H1 (cell line): ENCODE results near the gene RGS17. TPM values are rescaled to one million over a fixed set of nuclear protein-coding genes. Genes with fewer than 3 reads are reported as not detected.

Experiments used
- ASH2L ChIP-seq: fragments of 200-600, 300-600 bp; sonication (generic); IDR thresholded peaks from one replicate; pipeline ENCODE4 v1.7.1; 2017; ENCODE audit warnings: low read length
- BCL11A ChIP-seq, 2 experiments: IDR thresholded peaks; one replicate each; pipeline ENCODE4 v1.6.1; 2011; ENCODE audit warnings: low read depth in 2 of 2, low read length in 2 of 2, mild to moderate bottlenecking in 2 of 2
- CHD7 ChIP-seq: fragments of 300-600 bp; sonication (generic); IDR thresholded peaks from 2 replicates; pipeline ENCODE4 v1.7.1; 2012; ENCODE audit warnings: low read length, moderate library complexity, mild to moderate bottlenecking, inconsistent platforms; ENCODE audit not compliant: insufficient replicate concordance
- GABPA ChIP-seq: IDR thresholded peaks from 2 replicates; pipeline ENCODE4 v1.6.1; 2011; ENCODE audit warnings: mild to moderate bottlenecking, low read length, moderate library complexity, borderline replicate concordance; ENCODE audit not compliant: insufficient read depth
- HDAC6 ChIP-seq: IDR thresholded peaks from one replicate; pipeline ENCODE4 v1.7.1; 2012; ENCODE audit warnings: low read depth, mild to moderate bottlenecking, inconsistent platforms, low read length, moderate library complexity
- JUN ChIP-seq: IDR thresholded peaks from 2 replicates; pipeline ENCODE4 v1.6.1; 2011; ENCODE audit warnings: low read depth, mild to moderate bottlenecking, improper control_type of control experiment, low read length
- KDM1A ChIP-seq: fragments of 200-600, 300-600 bp; sonication (generic); IDR thresholded peaks from 2 replicates; pipeline ENCODE4 v1.7.1; 2016; ENCODE audit warnings: mild to moderate bottlenecking, low read length, borderline replicate concordance
- SIN3A ChIP-seq, 2 experiments: IDR thresholded peaks in 1 of 2; conservative IDR thresholded peaks in 1 of 2; 2 replicates each; pipeline ENCODE4 v1.6.1; 2011 to 2012; ENCODE audit warnings: low read length in 2 of 2, improper control_type of control experiment in 1 of 2, low read depth in 1 of 2, mild to moderate bottlenecking in 1 of 2
- SIRT6 ChIP-seq: IDR thresholded peaks from one replicate; pipeline ENCODE4 v1.7.1; 2012; ENCODE audit warnings: low read length, inconsistent platforms
- SRF ChIP-seq: IDR thresholded peaks from 2 replicates; pipeline ENCODE4 v1.6.1; 2011; ENCODE audit warnings: mild to moderate bottlenecking, low read depth, low read length, moderate library complexity
- TAF1 ChIP-seq: IDR thresholded peaks from 2 replicates; pipeline ENCODE4 v1.6.1; 2011; ENCODE audit warnings: mild to moderate bottlenecking, low read depth, low read length
- TBP ChIP-seq: IDR thresholded peaks from 2 replicates; pipeline ENCODE4 v1.6.1; 2011; ENCODE audit warnings: low read depth, low read length, improper control_type of control experiment
- polyA plus RNA-seq, 7 experiments: library from polyadenylated mRNA; depleted of rRNA in 3 of 7; stranded (reverse) in 5 of 7; unstranded in 2 of 7; fragments of >200 nt in 5 of 7; fragments of 200-250 nt in 2 of 7; gene quantifications; 1 replicate in 5 of 7; 2 replicates in 1 of 7; 4 replicates in 1 of 7; pipeline versions ENCODE4 v1.2.1 to v1.2.3, GENCODE V29; 2011 to 2013; ENCODE audit warnings: missing spikeins in 2 of 7, mixed read lengths in 2 of 7
- total RNA-seq: library from RNA; stranded (reverse); fragmentation: NEBNext Ultra II Directional; extraction: Animal tissue kit (Norgen Biotek cat#: 25700); gene quantifications from 2 replicates; pipeline ENCODE4 v1.2.1, GENCODE V29; 2021

Gene RGS17
- total and polyA plus RNA-seq, 2 of the 8 experiments (the other 6 are each of a cell fraction or from before 2014, with no cell fraction given), result 2.0 to 12.2 TPM

DNA sequence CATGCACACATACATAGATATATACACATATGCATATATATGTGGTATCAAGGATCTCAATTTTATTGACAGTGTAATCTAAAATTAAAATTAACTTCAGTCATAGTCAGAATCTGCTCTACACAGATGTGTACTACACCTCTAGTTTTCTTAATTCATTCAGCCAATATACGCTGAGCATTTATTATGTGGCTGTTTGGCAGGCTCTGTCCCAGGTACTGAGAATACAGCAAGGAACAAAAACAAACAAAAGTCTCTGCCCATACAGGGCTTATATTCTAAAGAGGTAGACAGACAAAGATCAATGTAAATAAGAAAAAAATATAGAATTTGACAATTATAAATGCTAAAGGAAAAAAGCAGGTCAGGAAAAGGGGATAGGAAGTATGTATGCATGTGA, 7.8 kb upstream of the RGS17 start (continued):
- TF ChIP-seq CHD7 (no peak), KDM1A (no peak), SRF (no peak), SIRT6 (no peak), SIN3A (conservative IDR thresholded peaks at IDR 0.05 in 1 of 2, IDR thresholded peaks at IDR 0.05 in 1 of 2; ENCODE audit: low read depth in 1 of 2, low read length in 2 of 2) (no peak), GABPA (no peak), HDAC6 (no peak), TBP (no peak), BCL11A (IDR thresholded peaks at IDR 0.05; ENCODE audit: low read depth in 2 of 2, low read length in 2 of 2) (no peak), ASH2L (no peak), JUN (no peak), TAF1 (no peak)
